ENCODE data around the gene MAML1. TPM values are rescaled to one million over a fixed set of nuclear protein-coding genes. Genes with fewer than 3 reads are reported as not detected.

MAML1 gene
- polyA plus RNA-seq, 1 of the 3 experiments (the other 2 are of a cell fraction) = 8.1 TPM

- no peak for DNase-seq
- no peaks in the 10 kb centered on the region for H3K9me2 ChIP-seq
- H3K9me3 ChIP-seq = no peaks in the 10 kb centered on the region
- peaks cover 8 to 10% of the 10 kb centered on the region in 2 experiments; a peak in 2 of 4 replicates for H3K4me1 ChIP-seq (ENCODE audit: control insufficient read depth in 1 of 2, insufficient read depth in 2 of 2, low read depth in 1 of 2, low read length in 1 of 2)
- no peaks in the 10 kb centered on the region for H3K27me3 ChIP-seq (ENCODE audit: insufficient read depth)
- ChIA-PET CTCF (interaction anchor here (0.6 to 1.5 kb wide), 2 partner anchors 33 to 169 kb away, joined by 3 to 4 read pairs; no protein-coding TSS in a partner anchor), POLR2A (interaction anchor here (0.5 kb wide), 1 partner anchor 26 kb away, joined by 3 read pairs; no protein-coding TSS in a partner anchor)
- H3K4me2 ChIP-seq = no peak overlapping the region
- H3F3A ChIP-seq (replicated peaks; ENCODE audit: insufficient read depth) = peaks cover 58% of the 10 kb centered on the region
- WGBS (ENCODE audit: low lambda C conversion rate) = 67% methylated on average over 3 of the region's 3 CpGs
- peaks cover 38% of the 10 kb centered on the region for H3K79me2 ChIP-seq (ENCODE audit: insufficient read depth)
- no peak overlapping the region for H3K9ac ChIP-seq
- H3K36me3 ChIP-seq (replicated peaks in 1 of 2; ENCODE audit: control insufficient read depth in 1 of 2, insufficient read depth in 2 of 2, low read length in 1 of 2) = peaks cover 52 to 68% of the 10 kb centered on the region in 2 experiments
- peaks cover 19% of the 10 kb centered on the region for H4K20me1 ChIP-seq (ENCODE audit: insufficient read depth)
- H3K4me3 ChIP-seq (ENCODE audit: low read depth in 2 of 2, low read length in 1 of 2) = no peak overlapping the region
- no peak overlapping the region for H2AFZ ChIP-seq (ENCODE audit: low read depth)
- TF ChIP-seq EP300 (IDR thresholded peaks at IDR 0.05; ENCODE audit: borderline replicate concordance in 1 of 2, low read depth in 1 of 2, low read length in 1 of 2) = no peak
- no peak for TF ChIP-seq PBX3 (IDR thresholded peaks at IDR 0.05)
- no peak overlapping the region; a peak in 1 of 4 replicates for H3K27ac ChIP-seq (ENCODE audit: low read depth in 2 of 2, low read length in 1 of 2)
Measured at GRCh38 chr5:179730356-179730755, 2.3 kb upstream of the MAML1 start.

DNA sequence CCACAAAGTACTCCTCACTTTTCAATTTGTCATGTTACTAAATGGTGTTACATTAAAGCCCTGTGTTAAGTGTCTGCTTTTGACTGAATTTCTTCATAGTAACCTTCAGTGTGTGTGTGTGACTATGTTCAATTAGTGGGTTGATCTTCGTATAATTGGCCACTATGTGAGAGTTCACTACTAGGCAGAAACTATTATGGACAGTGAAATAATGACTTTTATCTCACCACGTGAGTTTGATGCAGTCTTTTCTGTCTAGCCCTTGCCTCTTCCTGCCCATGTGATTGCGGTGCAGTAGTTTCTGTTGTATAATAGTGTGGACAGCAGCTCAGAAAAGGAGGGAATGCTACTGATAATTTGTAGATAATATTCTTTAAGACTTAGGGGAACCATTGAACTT, 1.8 kb upstream of the MAML1 start:
- Histone ChIP-seq H3K9me3 (no peaks in the 10 kb centered on the region), H3F3A (replicated peaks; ENCODE audit: insufficient read depth) (peaks cover 58% of the 10 kb centered on the region), H2AFZ (ENCODE audit: low read depth) (no peak overlapping the region), H3K9me2 (no peaks in the 10 kb centered on the region), H3K4me3 (ENCODE audit: low read depth in 2 of 2, low read length in 1 of 2) (no peak overlapping the region), H3K9ac (no peak overlapping the region), H3K4me2 (no peak overlapping the region), H3K27me3 (ENCODE audit: insufficient read depth) (no peaks in the 10 kb centered on the region), H3K79me2 (ENCODE audit: insufficient read depth) (peaks cover 38% of the 10 kb centered on the region), H3K27ac (ENCODE audit: low read depth in 2 of 2, low read length in 1 of 2) (peak overlapping the region in 1 of 2 experiments; percentile 67; a peak in 3 of 4 replicates), H3K4me1 (ENCODE audit: control insufficient read depth in 1 of 2, insufficient read depth in 2 of 2, low read depth in 1 of 2, low read length in 1 of 2) (peaks cover 8 to 10% of the 10 kb centered on the region in 2 experiments; a peak in 2 of 4 replicates), H3K36me3 (replicated peaks in 1 of 2; ENCODE audit: control insufficient read depth in 1 of 2, insufficient read depth in 2 of 2, low read length in 1 of 2) (peaks cover 52 to 68% of the 10 kb centered on the region in 2 experiments), H4K20me1 (ENCODE audit: insufficient read depth) (peaks cover 24% of the 10 kb centered on the region)
- TF ChIP-seq MEF2A (IDR thresholded peaks at IDR 0.05; ENCODE audit: borderline replicate concordance, low read depth) = no peak
- no peak for TF ChIP-seq FOSL2 (IDR thresholded peaks at IDR 0.05; ENCODE audit: borderline replicate concordance, low read depth)
- TF ChIP-seq NFIC (IDR thresholded peaks at IDR 0.05; ENCODE audit: borderline replicate concordance) = no peak
- no peak for TF ChIP-seq EZH2phosphoT487 (IDR thresholded peaks at IDR 0.05; ENCODE audit: borderline replicate concordance, low read depth)
- no peak for TF ChIP-seq TEAD4 (IDR thresholded peaks at IDR 0.05; ENCODE audit: borderline replicate concordance, insufficient read depth)
- TF ChIP-seq FOXM1 (IDR thresholded peaks at IDR 0.05; ENCODE audit: low read depth) = no peak
- no peak for TF ChIP-seq IRF3 (IDR thresholded peaks at IDR 0.05; ENCODE audit: low read depth, low read length)
- no peak for TF ChIP-seq MXI1 (IDR thresholded peaks at IDR 0.05; ENCODE audit: low read depth, low read length)
- TF ChIP-seq, protein P1, sequence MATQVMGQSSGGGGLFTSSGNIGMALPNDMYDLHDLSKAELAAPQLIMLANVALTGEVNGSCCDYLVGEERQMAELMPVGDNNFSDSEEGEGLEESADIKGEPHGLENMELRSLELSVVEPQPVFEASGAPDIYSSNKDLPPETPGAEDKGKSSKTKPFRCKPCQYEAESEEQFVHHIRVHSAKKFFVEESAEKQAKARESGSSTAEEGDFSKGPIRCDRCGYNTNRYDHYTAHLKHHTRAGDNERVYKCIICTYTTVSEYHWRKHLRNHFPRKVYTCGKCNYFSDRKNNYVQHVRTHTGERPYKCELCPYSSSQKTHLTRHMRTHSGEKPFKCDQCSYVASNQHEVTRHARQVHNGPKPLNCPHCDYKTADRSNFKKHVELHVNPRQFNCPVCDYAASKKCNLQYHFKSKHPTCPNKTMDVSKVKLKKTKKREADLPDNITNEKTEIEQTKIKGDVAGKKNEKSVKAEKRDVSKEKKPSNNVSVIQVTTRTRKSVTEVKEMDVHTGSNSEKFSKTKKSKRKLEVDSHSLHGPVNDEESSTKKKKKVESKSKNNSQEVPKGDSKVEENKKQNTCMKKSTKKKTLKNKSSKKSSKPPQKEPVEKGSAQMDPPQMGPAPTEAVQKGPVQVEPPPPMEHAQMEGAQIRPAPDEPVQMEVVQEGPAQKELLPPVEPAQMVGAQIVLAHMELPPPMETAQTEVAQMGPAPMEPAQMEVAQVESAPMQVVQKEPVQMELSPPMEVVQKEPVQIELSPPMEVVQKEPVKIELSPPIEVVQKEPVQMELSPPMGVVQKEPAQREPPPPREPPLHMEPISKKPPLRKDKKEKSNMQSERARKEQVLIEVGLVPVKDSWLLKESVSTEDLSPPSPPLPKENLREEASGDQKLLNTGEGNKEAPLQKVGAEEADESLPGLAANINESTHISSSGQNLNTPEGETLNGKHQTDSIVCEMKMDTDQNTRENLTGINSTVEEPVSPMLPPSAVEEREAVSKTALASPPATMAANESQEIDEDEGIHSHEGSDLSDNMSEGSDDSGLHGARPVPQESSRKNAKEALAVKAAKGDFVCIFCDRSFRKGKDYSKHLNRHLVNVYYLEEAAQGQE (IDR thresholded peaks at IDR 0.05; ENCODE audit: low read depth, low read length) = no peak
- POLR2A ChIA-PET = no interaction called here
- WGBS (ENCODE audit: low lambda C conversion rate) = 93% methylated on average over 3 of the region's 3 CpGs
- DNase-seq = no peak
- CTCF ChIA-PET = interaction anchor here (1.5 kb wide), 1 partner anchor 33 kb away, joined by 4 read pairs; no protein-coding TSS in a partner anchor

All from SK-N-SH (cell line).